Activated B cell treated with CpG ODN at 0.5 μM for 24 hours (primary cell): ENCODE results near the gene ZNF92. TPM values are rescaled to one million over a fixed set of nuclear protein-coding genes. Genes with fewer than 3 reads are reported as not detected.
"Not testable (repeated sequence)": the region's sequence is repeated elsewhere in the genome, so short reads cannot be mapped to it uniquely, and the experiment has no call there.

ENCODE experiments used
- ATAC-seq: fragments of 200-7000 bp; cut with Tn5 transposase; one replicate; pipeline ENCODE4 v1.10.0; 2021; ENCODE audit warnings: low read depth, mild to moderate bottlenecking, moderate library complexity
- CTCF ChIA-PET: fragments of 350-600 bp; sonication (Branson Sonifier 250); formaldehyde crosslinking; loops from one replicate; lab custom pipeline; 2021; ENCODE audit warnings: antibody characterized with exemption; lab: Charles Lee
- POLR2A ChIA-PET: fragments of 350-600 bp; sonication (Branson Sonifier 250); formaldehyde crosslinking; loops from one replicate; lab custom pipeline; 2021; ENCODE audit warnings: antibody characterized with exemption; lab: Charles Lee
- DNase-seq: peaks from one replicate; pipeline ENCODE4 v3.0.0; 2022
- H3K27ac Mint-ChIP-seq: one replicate; pipeline ENCODE4 v1.8.0; 2020; ENCODE audit warnings: mixed read lengths
- H3K27me3 Mint-ChIP-seq: one replicate; pipeline ENCODE4 v1.8.0; 2021; ENCODE audit warnings: mixed read lengths
- H3K36me3 Mint-ChIP-seq: one replicate; pipeline ENCODE4 v1.8.0; 2021; ENCODE audit warnings: low read depth, mixed read lengths
- H3K4me1 Mint-ChIP-seq: one replicate; pipeline ENCODE4 v1.8.0; 2021; ENCODE audit warnings: mixed read lengths
- H3K4me3 Mint-ChIP-seq: one replicate; pipeline ENCODE4 v1.8.0; 2020; ENCODE audit warnings: mild to moderate bottlenecking, mixed read lengths
- H3K9me3 Mint-ChIP-seq: one replicate; pipeline ENCODE4 v1.8.0; 2020; ENCODE audit warnings: mixed read lengths
- CTCF ChIP-seq: fragments of 200-600 bp; IDR thresholded peaks from one replicate; pipeline ENCODE4 v1.8.0; 2022; ENCODE audit warnings: antibody characterized with exemption, mild to moderate bottlenecking
- intact Hi-C: fragments of 100-400 bp; cut with micrococcal nuclease; formaldehyde crosslinking; loops from one replicate; pipeline ENCODE4 v1.15.1; 2024
- total RNA-seq: library from RNA; stranded (reverse); gene quantifications from 2 replicates; pipeline ENCODE4 v1.2.3, GENCODE V29; 2022

Gene ZNF92
- total RNA-seq, 1 donor from 2014 or later: 27.1 TPM

- intact Hi-C loops: no loop called here
- ChIA-PET POLR2A (no interaction called here), CTCF (no interaction called here)
- H3K27me3 Mint-ChIP-seq: no peaks in the 10 kb centered on the region
- no peak overlapping the region for H3K27ac Mint-ChIP-seq
- peaks cover 6% of the 10 kb centered on the region for H3K36me3 Mint-ChIP-seq
- H3K4me1 Mint-ChIP-seq: no peaks in the 10 kb centered on the region
- DNase-seq (no peak), ATAC-seq (no peak)
- no peak for TF ChIP-seq CTCF
- H3K9me3 Mint-ChIP-seq: peaks cover 25% of the 10 kb centered on the region
- no peak overlapping the region for H3K4me3 Mint-ChIP-seq
These were observed 49.0 kb downstream of the ZNF92 start for GRCh38 chr7:65422670-65423069.

GRCh38 chr7:65423286-65423685, 49.6 kb downstream of the ZNF92 start:
- H3K27ac Mint-ChIP-seq, DNase-seq, H3K36me3 Mint-ChIP-seq, H3K27me3 Mint-ChIP-seq, CTCF ChIA-PET, ATAC-seq, H3K4me3 Mint-ChIP-seq, intact Hi-C loops, POLR2A ChIA-PET, H3K4me1 Mint-ChIP-seq: not testable (repeated sequence)
- H3K9me3 Mint-ChIP-seq: peaks cover 25% of the 10 kb centered on the region

GRCh38 chr7:65429642-65430343, 56.1 kb downstream of the ZNF92 start:
- intact Hi-C loops: no loop called here
- Mint-ChIP-seq H3K27me3 (no peaks in the 10 kb centered on the region), H3K36me3 (no peaks in the 10 kb centered on the region), H3K9me3 (peaks cover 16% of the 10 kb centered on the region), H3K27ac (no peak overlapping the region), H3K4me3 (no peak overlapping the region), H3K4me1 (peaks cover 2% of the 10 kb centered on the region)
- ATAC-seq (no peak), DNase-seq (no peak)
- ChIA-PET CTCF (no interaction called here), POLR2A (no interaction called here)
- no peak for TF ChIP-seq CTCF

GRCh38 chr7:65430344-65431186, 56.9 kb downstream of the ZNF92 start:
- Mint-ChIP-seq H3K4me3 (no peak overlapping the region), H3K9me3 (peaks cover 13% of the 10 kb centered on the region), H3K27ac (no peak overlapping the region), H3K4me1 (peaks cover 2% of the 10 kb centered on the region), H3K36me3 (no peaks in the 10 kb centered on the region), H3K27me3 (no peaks in the 10 kb centered on the region)
- TF ChIP-seq CTCF: no peak
- ChIA-PET CTCF (no interaction called here), POLR2A (no interaction called here)
- ATAC-seq: no peak
- intact Hi-C loops: no loop called here
- DNase-seq: no peak

- TF ChIP-seq CTCF: no peak
- Mint-ChIP-seq H3K36me3 (no peaks in the 10 kb centered on the region), H3K27me3 (no peaks in the 10 kb centered on the region), H3K4me3 (no peak overlapping the region), H3K4me1 (peaks cover 2% of the 10 kb centered on the region), H3K9me3 (peaks cover under 1% of the 10 kb centered on the region), H3K27ac (no peak overlapping the region)
- DNase-seq: no peak
- intact Hi-C loops: no loop called here
- POLR2A ChIA-PET: no interaction called here
- ATAC-seq: no peak
- CTCF ChIA-PET: no interaction called here
These were observed 60.7 kb downstream of the ZNF92 start for GRCh38 chr7:65434307-65434706.
